SW480 (cell line): ENCODE results near the gene GPX1.

Experiments
- DNase-seq: peaks from one replicate; pipeline ENCODE4 v3.0.0-alpha.2; 2016; ENCODE audit warnings: low spot score

Gene GPX1

DNA sequence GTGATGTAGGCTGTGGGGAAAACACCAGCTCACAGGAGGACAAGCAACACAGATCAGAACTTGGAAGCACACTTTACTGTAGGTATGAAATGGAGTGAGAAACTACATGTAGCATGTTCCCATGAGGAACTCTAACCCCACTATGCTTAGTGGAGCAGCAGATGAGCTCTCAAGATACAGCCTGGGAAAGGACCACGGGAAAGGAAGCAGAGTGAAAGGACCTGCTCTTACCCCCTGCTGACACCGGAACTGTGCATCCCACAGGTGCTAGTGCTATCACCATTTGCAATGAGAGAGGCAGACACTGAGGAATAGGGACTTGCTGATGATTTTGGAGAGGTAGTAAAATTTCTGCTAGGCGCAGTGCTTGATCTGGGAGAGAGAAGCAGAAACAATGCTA lies 46.9 kb downstream of the GPX1 start:
- no peak for DNase-seq

GRCh38 chr3:49310677-49311076 lies 47.5 kb downstream of the GPX1 start:
- no peak for DNase-seq
